HCT116 (cell line): ENCODE data around the gene SLC5A2. TPM values are rescaled to one million over a fixed set of nuclear protein-coding genes. Genes with fewer than 3 reads are reported as not detected.

Source experiments
- ATAC-seq: fragments of 200-7000 bp; cut with Tn5 transposase; 2 replicates; pipeline ENCODE4 v1.9.1; 2020; ENCODE audit warnings: mild to moderate bottlenecking, moderate library complexity
- BruUV-seq: library from RNA; stranded (reverse); fragments of 400-500 nt; replicated peaks from 2 replicates; lab custom pipeline; 2021; lab: Mats Ljungman, UMichigan
- CTCF ChIA-PET: fragments of 300-600 bp; sonication (Branson Sonifier 250); formaldehyde crosslinking; loops from one replicate; lab custom pipeline; 2021; ENCODE audit warnings: antibody characterized with exemption; lab: Charles Lee
- POLR2A ChIA-PET: fragments of 300-600, 350-600 bp; sonication (Branson Sonifier 250); formaldehyde crosslinking; loops from one replicate; lab custom pipeline; 2021; ENCODE audit warnings: antibody characterized with exemption; lab: Charles Lee
- RAD21 ChIA-PET, 2 experiments: fragments of 300-600 bp; sonication (Branson Sonifier 250); formaldehyde crosslinking; loops; one replicate each; lab custom pipeline; 2023; ENCODE audit warnings: low total read pairs in 2 of 2; ENCODE audit not compliant: uncharacterized antibody in 2 of 2, unreplicated experiment in 2 of 2, low non-redundant PET in 1 of 2; lab: Charles Lee
- DNase-seq: peaks from one replicate; pipeline ENCODE4 v3.0.0-alpha.2; 2010; ENCODE audit warnings: low read depth, low spot score
- H2AFZ ChIP-seq: fragments of 200-600 bp; shearing (Covaris generic), sonication (generic); 2 replicates; pipeline ENCODE4 v1.6.1; 2017; ENCODE audit warnings: low read depth, mixed run types, mixed read lengths, antibody characterized with exemption, low read length; ENCODE audit not compliant: poor library complexity, severe bottlenecking
- H3K27ac ChIP-seq: 2 replicates; pipeline ENCODE4 v1.5.1; 2012; ENCODE audit warnings: low read depth, low read length
- H3K27me3 ChIP-seq: fragments of 200-600 bp; sonication (generic); 2 replicates; pipeline ENCODE4 v1.6.1; 2016; ENCODE audit warnings: mixed run types, low read length, mixed read lengths; ENCODE audit not compliant: insufficient read depth
- H3K36me3 ChIP-seq, 2 experiments: fragments of 200-500 bp in 1 of 2; fragments of 200-600 bp in 1 of 2; sonication (Bioruptor generic) in 1 of 2; sonication (generic) in 1 of 2; 2 replicates each; pipeline versions ENCODE4 v1.5.1 to v1.6.1; 2014 to 2016; ENCODE audit warnings: low read length in 2 of 2, inconsistent platforms in 1 of 2, mixed read lengths in 1 of 2, mixed run types in 1 of 2; ENCODE audit not compliant: insufficient read depth in 2 of 2, control insufficient read depth in 1 of 2
- H3K4me1 ChIP-seq, 2 experiments: fragments of 200-600 bp in 1 of 2; sonication (generic) in 1 of 2; 2 replicates each; pipeline versions ENCODE4 v1.5.1 to v1.6.1; 2012 to 2017; ENCODE audit warnings: low read length in 2 of 2, inconsistent platforms in 1 of 2, mild to moderate bottlenecking in 1 of 2, mixed read lengths in 1 of 2, mixed run types in 1 of 2, moderate library complexity in 1 of 2; ENCODE audit not compliant: insufficient read depth in 2 of 2, control insufficient read depth in 1 of 2
- H3K4me2 ChIP-seq: fragments of 200-600 bp; sonication (generic); 2 replicates; pipeline ENCODE4 v1.6.1; 2017; ENCODE audit warnings: mixed run types, low read length, mixed read lengths
- H3K4me3 ChIP-seq, 2 experiments: fragments of 200-600 bp in 1 of 2; sonication (generic) in 1 of 2; replicated peaks in 1 of 2; 2 replicates each; pipeline ENCODE4 v1.5.1; 2011 to 2016; ENCODE audit warnings: low read length in 2 of 2, control low read depth in 1 of 2, low read depth in 1 of 2, mild to moderate bottlenecking in 1 of 2, mixed read lengths in 1 of 2, mixed run types in 1 of 2
- H3K79me2 ChIP-seq: fragments of 200-600 bp; sonication (generic); 2 replicates; pipeline ENCODE4 v1.6.1; 2017; ENCODE audit warnings: mild to moderate bottlenecking, mixed run types, low read length, moderate library complexity, mixed read lengths; ENCODE audit not compliant: insufficient read depth
- H3K9ac ChIP-seq: fragments of 200-600 bp; sonication (generic); 2 replicates; pipeline ENCODE4 v1.6.1; 2016; ENCODE audit warnings: low read length, mixed read lengths
- H3K9me2 ChIP-seq: fragments of 200-600 bp; sonication (generic), shearing (Covaris generic); 2 replicates; pipeline ENCODE4 v1.6.1; 2017; ENCODE audit warnings: mixed run types, mild to moderate bottlenecking, moderate library complexity; ENCODE audit not compliant: insufficient read depth
- H3K9me3 ChIP-seq, 2 experiments: fragments of 200-500 bp in 1 of 2; fragments of 200-600 bp in 1 of 2; sonication (Bioruptor generic) in 1 of 2; sonication (generic) in 1 of 2; 2 replicates each; pipeline ENCODE4 v1.6.1; 2014 to 2017; ENCODE audit warnings: low read length in 2 of 2, mixed read lengths in 2 of 2, inconsistent platforms in 1 of 2, low read depth in 1 of 2, mild to moderate bottlenecking in 1 of 2, mixed run types in 1 of 2, moderate library complexity in 1 of 2; ENCODE audit not compliant: control insufficient read depth in 1 of 2, insufficient read depth in 1 of 2
- H4K20me1 ChIP-seq: fragments of 200-600 bp; sonication (generic), shearing (Covaris generic); 2 replicates; pipeline ENCODE4 v1.6.1; 2017; ENCODE audit warnings: mixed run types, mild to moderate bottlenecking, moderate library complexity; ENCODE audit not compliant: insufficient read depth
- CBX3 ChIP-seq: IDR thresholded peaks from 2 replicates; pipeline ENCODE4 v1.6.1; 2012; ENCODE audit warnings: low read depth
- ELF1 ChIP-seq: IDR thresholded peaks from 2 replicates; pipeline ENCODE4 v1.6.1; 2012; ENCODE audit warnings: low read depth, borderline replicate concordance
- FOSL1 ChIP-seq: IDR thresholded peaks from 2 replicates; pipeline ENCODE4 v1.6.1; 2012; ENCODE audit warnings: low read depth
- POLR2A ChIP-seq: IDR thresholded peaks from 2 replicates; pipeline ENCODE4 v1.7.0; 2011; ENCODE audit warnings: borderline replicate concordance; ENCODE audit not compliant: insufficient read depth, insufficient read length; ENCODE audit errors: extremely low read depth
- SP1 ChIP-seq: IDR thresholded peaks from 2 replicates; pipeline ENCODE4 v1.6.1; 2012; ENCODE audit warnings: low read depth
- SRF ChIP-seq: IDR thresholded peaks from 2 replicates; pipeline ENCODE4 v1.6.1; 2012; ENCODE audit warnings: low read depth
- ZNF274 ChIP-seq: fragments of 200-500 bp; sonication (Bioruptor generic); IDR thresholded peaks from 2 replicates; pipeline ENCODE4 v1.6.1; 2014; ENCODE audit warnings: mild to moderate bottlenecking, low read depth, low read length, inconsistent platforms
- intact Hi-C: fragments of 100-400 bp; cut with micrococcal nuclease; formaldehyde crosslinking; loops from 2 replicates; pipeline ENCODE4 v1.10.0; 2022
- total RNA-seq: library from RNA; stranded (reverse); gene quantifications from one replicate; pipeline ENCODE4 v1.2.1, GENCODE V29; 2021; ENCODE audit not compliant: unreplicated experiment
- TF ChIP-seq, protein P1 (sequence below), 3 experiments: fragments of 200-600 bp in 1 of 3; sonication (generic) in 1 of 3; IDR thresholded peaks in 2 of 3; conservative IDR thresholded peaks in 1 of 3; 2 replicates each; pipeline ENCODE4 v1.5.1; 2012 to 2017; ENCODE audit warnings: low read depth in 2 of 3, low read length in 2 of 3, antibody characterized with exemption in 1 of 3, borderline replicate concordance in 1 of 3, control low read depth in 1 of 3, mild to moderate bottlenecking in 1 of 3, mixed read lengths in 1 of 3, mixed run types in 1 of 3, moderate library complexity in 1 of 3; ENCODE audit not compliant: insufficient read depth in 1 of 3
- TF ChIP-seq, protein P2 (sequence below): IDR thresholded peaks from 2 replicates; pipeline ENCODE4 v1.6.1; 2012; ENCODE audit warnings: low read depth

Gene SLC5A2
- total RNA-seq, 1 experiment from 2014 or later, result 0.10 TPM

GRCh38 chr16:31517800-31518402 lies 35.0 kb downstream of the SLC5A2 start:
- CTCF ChIA-PET, result no interaction called here
- H3K27ac ChIP-seq, result no peak overlapping the region
- ATAC-seq (no peak), DNase-seq (no peak)
- no peaks in the 10 kb centered on the region for H3K4me1 ChIP-seq
- no peak overlapping the region for H3K4me3 ChIP-seq
- H3K9me3 ChIP-seq, result no peaks in the 10 kb centered on the region; a peak in 1 of 4 replicates
- no peaks in the 10 kb centered on the region for H3K79me2 ChIP-seq
- H3K4me2 ChIP-seq, result no peak overlapping the region
- H3K9ac ChIP-seq, result no peak overlapping the region
- BruUV-seq, result no TSS peak
- H4K20me1 ChIP-seq, result no peaks in the 10 kb centered on the region
- H3K36me3 ChIP-seq, result no peaks in the 10 kb centered on the region
- H3K27me3 ChIP-seq, result no peaks in the 10 kb centered on the region
- RAD21 ChIA-PET, result no interaction called here
- H2AFZ ChIP-seq, result no peak overlapping the region
- POLR2A ChIA-PET, result no interaction called here
- no peaks in the 10 kb centered on the region for H3K9me2 ChIP-seq
- TF ChIP-seq, protein P1, sequence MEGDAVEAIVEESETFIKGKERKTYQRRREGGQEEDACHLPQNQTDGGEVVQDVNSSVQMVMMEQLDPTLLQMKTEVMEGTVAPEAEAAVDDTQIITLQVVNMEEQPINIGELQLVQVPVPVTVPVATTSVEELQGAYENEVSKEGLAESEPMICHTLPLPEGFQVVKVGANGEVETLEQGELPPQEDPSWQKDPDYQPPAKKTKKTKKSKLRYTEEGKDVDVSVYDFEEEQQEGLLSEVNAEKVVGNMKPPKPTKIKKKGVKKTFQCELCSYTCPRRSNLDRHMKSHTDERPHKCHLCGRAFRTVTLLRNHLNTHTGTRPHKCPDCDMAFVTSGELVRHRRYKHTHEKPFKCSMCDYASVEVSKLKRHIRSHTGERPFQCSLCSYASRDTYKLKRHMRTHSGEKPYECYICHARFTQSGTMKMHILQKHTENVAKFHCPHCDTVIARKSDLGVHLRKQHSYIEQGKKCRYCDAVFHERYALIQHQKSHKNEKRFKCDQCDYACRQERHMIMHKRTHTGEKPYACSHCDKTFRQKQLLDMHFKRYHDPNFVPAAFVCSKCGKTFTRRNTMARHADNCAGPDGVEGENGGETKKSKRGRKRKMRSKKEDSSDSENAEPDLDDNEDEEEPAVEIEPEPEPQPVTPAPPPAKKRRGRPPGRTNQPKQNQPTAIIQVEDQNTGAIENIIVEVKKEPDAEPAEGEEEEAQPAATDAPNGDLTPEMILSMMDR (IDR thresholded peaks at IDR 0.05 in 2 of 3, conservative IDR thresholded peaks at IDR 0.05 in 1 of 3; ENCODE audit: borderline replicate concordance in 1 of 3, insufficient read depth in 1 of 3, low read depth in 2 of 3, low read length in 2 of 3), result no peak
- TF ChIP-seq ELF1 (no peak), FOSL1 (no peak), CBX3 (no peak), POLR2A (no peak), ZNF274 (no peak), SP1 (no peak), SRF (no peak)
- TF ChIP-seq, protein P2, sequence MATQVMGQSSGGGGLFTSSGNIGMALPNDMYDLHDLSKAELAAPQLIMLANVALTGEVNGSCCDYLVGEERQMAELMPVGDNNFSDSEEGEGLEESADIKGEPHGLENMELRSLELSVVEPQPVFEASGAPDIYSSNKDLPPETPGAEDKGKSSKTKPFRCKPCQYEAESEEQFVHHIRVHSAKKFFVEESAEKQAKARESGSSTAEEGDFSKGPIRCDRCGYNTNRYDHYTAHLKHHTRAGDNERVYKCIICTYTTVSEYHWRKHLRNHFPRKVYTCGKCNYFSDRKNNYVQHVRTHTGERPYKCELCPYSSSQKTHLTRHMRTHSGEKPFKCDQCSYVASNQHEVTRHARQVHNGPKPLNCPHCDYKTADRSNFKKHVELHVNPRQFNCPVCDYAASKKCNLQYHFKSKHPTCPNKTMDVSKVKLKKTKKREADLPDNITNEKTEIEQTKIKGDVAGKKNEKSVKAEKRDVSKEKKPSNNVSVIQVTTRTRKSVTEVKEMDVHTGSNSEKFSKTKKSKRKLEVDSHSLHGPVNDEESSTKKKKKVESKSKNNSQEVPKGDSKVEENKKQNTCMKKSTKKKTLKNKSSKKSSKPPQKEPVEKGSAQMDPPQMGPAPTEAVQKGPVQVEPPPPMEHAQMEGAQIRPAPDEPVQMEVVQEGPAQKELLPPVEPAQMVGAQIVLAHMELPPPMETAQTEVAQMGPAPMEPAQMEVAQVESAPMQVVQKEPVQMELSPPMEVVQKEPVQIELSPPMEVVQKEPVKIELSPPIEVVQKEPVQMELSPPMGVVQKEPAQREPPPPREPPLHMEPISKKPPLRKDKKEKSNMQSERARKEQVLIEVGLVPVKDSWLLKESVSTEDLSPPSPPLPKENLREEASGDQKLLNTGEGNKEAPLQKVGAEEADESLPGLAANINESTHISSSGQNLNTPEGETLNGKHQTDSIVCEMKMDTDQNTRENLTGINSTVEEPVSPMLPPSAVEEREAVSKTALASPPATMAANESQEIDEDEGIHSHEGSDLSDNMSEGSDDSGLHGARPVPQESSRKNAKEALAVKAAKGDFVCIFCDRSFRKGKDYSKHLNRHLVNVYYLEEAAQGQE, result no peak
- intact Hi-C loops, result no loop called here
